ENCODE results near the gene POLK. TPM values are rescaled to one million over a fixed set of nuclear protein-coding genes. Genes with fewer than 3 reads are reported as not detected.
"Not testable (repeated sequence)": the region's sequence is repeated elsewhere in the genome, so short reads cannot be mapped to it uniquely, and the experiment has no call there.

POLK gene
- total RNA-seq, 8 experiments from 2014 or later: 16.7 to 46.4 (median 29.9) TPM

DNA sequence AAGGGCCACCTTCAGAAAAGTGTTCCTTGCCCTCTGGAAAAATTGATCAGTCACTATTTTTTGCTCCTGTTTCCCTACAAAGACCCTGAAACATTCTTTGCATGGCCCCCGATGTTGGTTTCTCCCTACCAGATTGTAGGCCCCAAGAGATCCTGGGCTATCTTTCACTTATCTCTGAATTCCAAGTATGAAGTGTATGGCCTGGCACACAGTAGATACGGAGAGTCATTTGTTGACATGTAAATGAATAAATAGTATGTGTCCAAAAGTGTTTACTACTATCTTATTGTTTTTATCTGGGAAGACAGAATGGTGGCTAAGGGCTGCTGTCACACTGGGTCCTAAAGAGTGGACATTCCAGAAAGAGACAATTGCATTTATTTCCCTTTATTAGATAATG is 92.1 kb downstream of the POLK start:
- Histone ChIP-seq H3K27ac (no peak overlapping the region), H3K4me3 (no peak overlapping the region), H3K4me1 (replicated peaks in 1 of 2) (no peaks in the 10 kb centered on the region)
- in situ Hi-C loops (cut with MboI; ENCODE audit: low pct_unique_long_range_greater_than_20kb in 2 of 9, low sequenced_read_pairs in 9 of 9, unreplicated experiment in 9 of 9): no loop called here
- 94 to 100% (median 100%) methylated on average over 1 to 2 of the region's 2 CpGs; no CpG with 5 or more reads in 4 of the 10 experiments for WGBS, 10 experiments
- no peak for ATAC-seq (replicated peaks in 6 of 8)

DNA sequence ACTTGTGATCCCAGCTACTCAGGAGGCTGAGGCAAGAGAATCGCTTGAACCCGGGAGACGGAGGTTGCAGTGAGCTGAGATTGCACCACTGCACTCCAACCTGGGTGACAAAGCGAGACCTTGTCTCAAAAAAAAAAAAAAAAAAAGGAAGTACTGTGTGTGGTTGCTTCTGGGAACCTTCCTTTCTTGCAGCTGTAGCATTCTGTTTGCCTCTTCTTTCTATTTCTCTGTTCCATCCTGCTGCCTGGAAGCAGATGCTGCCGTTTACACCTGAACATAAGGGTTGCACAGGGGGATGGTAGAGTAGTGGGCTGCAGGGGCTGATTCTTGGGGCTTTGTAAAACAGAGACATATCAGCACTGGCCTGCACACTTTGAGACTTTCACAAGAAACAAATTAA is 95.7 kb downstream of the POLK start:
- ATAC-seq (replicated peaks in 6 of 8); H3K27ac ChIP-seq; H3K4me3 ChIP-seq; in situ Hi-C loops (cut with MboI; ENCODE audit: low pct_unique_long_range_greater_than_20kb in 2 of 9, low sequenced_read_pairs in 9 of 9, unreplicated experiment in 9 of 9): not testable (repeated sequence)
- WGBS, 10 experiments: 80 to 100% (median 92%) methylated on average over 1 to 4 of the region's 5 CpGs; no CpG with 5 or more reads in 4 of the 10 experiments
- H3K4me1 ChIP-seq (replicated peaks in 1 of 2): peaks cover 11 to 12% of the 10 kb centered on the region in 2 donors

DNA sequence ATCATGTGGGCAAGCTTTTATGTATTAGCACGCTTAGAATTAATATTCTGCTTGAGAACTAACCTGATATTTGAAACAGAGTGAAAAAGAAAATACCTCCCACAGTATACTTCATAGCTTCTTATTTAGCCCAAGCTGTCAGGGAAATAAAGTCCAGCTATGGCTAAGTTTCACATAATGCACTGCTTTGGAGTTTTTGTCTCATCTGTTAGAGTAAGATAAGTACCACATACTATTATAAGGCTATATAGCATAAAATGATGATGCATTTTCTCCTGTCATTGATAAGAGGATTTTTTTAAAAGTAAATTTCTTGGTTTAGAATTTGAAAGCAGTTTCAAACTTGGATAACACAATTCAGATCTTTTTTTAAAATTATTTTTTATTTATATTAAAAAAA is 97.2 kb downstream of the POLK start:
- peaks cover 11 to 12% of the 10 kb centered on the region in 2 donors for H3K4me1 ChIP-seq (replicated peaks in 1 of 2)
- no peak overlapping the region for H3K4me3 ChIP-seq
- in situ Hi-C loops (cut with MboI; ENCODE audit: low pct_unique_long_range_greater_than_20kb in 2 of 9, low sequenced_read_pairs in 9 of 9, unreplicated experiment in 9 of 9): no loop called here
- 80 to 100% (median 100%) methylated on average over 1 of the region's 1 CpG; no CpG with 5 or more reads in 3 of the 10 experiments for WGBS, 10 experiments
- no peak overlapping the region for H3K27ac ChIP-seq
- ATAC-seq (replicated peaks in 6 of 8): no peak

DNA sequence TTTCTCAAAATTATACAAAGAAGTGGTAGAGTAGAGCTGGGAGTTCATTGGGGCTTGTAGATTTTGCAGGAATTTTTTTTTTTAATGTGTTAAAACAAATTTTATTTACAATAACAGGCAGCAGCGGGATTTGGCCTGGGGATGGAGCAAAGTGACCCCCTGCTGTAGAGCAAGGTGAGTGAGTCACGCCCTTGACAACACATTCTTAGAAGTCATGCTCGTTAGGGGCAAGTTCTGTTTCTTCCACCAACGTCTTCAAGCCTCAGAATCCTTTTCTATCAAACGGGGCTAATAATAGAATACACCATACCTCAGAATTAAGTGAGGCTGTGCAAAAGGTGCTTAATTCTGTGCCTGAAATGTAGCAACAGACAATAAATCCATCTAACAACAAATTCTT is 98.5 kb downstream of the POLK start:
- Histone ChIP-seq H3K27ac (no peak overlapping the region), H3K4me1 (replicated peaks in 1 of 2) (peaks cover 11 to 12% of the 10 kb centered on the region in 2 donors), H3K4me3 (no peak overlapping the region)
- ATAC-seq (replicated peaks in 6 of 8): no peak
- in situ Hi-C loops (cut with MboI; ENCODE audit: low pct_unique_long_range_greater_than_20kb in 2 of 9, low sequenced_read_pairs in 9 of 9, unreplicated experiment in 9 of 9): no loop called here
- 67 to 98% (median 82%) methylated on average over 1 to 5 of the region's 5 CpGs; no CpG with 5 or more reads in 1 of the 10 experiments for WGBS, 10 experiments

DNA sequence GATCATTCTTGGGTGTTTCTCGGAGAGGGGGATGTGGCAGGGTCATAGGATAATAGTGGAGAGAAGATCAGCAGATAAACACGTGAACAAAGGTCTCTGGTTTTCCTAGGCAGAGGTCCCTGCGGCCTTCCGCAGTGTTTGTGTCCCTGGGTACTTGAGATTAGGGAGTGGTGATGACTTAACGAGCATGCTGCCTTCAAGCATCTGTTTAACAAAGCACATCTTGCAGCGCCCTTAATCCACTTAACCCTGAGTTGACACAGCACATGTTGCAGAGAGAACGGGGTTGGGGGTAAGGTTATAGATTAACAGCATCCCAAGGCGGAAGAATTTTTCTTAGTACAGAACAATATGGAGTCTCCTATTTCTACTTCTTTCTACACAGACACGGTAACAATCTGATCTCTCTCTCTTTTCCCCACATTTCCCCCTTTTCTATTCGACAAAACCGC is 99.2 kb downstream of the POLK start:
- in situ Hi-C loops (cut with MboI; ENCODE audit: low pct_unique_long_range_greater_than_20kb in 2 of 9, low sequenced_read_pairs in 9 of 9, unreplicated experiment in 9 of 9); H3K27ac ChIP-seq: not testable (repeated sequence)
- Histone ChIP-seq H3K4me1 (replicated peaks in 1 of 2) (peaks cover 11 to 12% of the 10 kb centered on the region in 2 donors), H3K4me3 (peak overlapping the region in 2 of 5 donors; percentile 25 to 27)
- peak in 4 of 8 experiments; percentile 9 to 17 (median 15) for ATAC-seq (replicated peaks in 6 of 8)
- 0 to 47% (median 19%) methylated on average over 1 to 9 of the region's 11 CpGs; no CpG with 5 or more reads in 1 of the 10 experiments for WGBS, 10 experiments

DNA sequence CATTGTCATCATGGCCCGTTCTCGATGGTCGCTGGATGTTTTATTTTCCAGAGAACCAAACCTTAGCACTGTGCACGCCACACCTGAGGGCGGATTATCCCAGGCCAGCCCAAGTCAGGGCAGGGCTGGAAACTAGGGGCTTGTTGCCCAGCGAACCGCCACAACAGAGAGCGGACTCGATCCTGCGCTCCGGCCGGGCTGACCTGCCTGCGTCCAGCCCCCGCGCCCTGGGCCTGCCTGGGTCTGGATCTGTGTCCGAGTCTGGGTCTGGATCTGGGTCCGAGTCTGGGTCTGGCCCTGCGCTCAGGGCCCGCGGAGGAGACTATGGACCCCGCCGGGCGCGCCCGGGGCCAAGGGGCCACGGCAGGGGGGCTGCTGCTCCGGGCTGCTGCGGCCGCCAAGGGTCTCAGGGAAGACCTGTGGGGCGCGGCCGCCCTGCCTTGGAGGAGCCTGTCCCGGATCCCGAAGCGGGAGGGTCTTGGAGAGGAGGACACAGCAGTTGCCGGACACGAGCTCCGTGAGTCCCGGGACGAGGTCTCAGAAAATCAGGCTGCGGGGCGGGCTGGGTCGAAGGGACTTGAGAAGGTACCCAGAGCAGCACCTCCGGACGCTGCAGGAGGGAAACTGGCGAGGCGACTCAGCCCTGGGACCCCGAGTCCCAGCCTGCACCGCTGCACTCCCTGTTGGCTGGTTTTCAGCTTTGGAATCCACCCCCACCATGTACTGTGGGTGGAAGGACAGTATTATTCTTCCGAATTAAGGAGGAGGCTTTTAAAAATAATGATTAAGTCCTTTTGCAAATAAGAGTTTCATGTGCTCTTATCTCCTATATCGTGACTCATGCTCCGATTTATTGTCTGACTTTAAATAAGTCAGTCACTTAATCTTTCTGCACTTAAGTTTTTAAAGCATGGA is 99.9 kb downstream of the POLK start, which contains the start of gene ANKDD1B:
Gene ANKDD1B (plus strand): TSS at position 143 of the 915 bp plus-strand sequence. CDS start 182 bp downstream, at position 325.
- Histone ChIP-seq H3K4me1 (replicated peaks in 1 of 2) (peaks cover 13 to 18% of the 10 kb centered on the region in 2 donors), H3K4me3 (peak within 1 kb of the TSS in 4 of 5 donors; percentile 11 to 27 (median 20)), H3K27ac (no peak within 1 kb of the TSS)
- ATAC-seq (replicated peaks in 6 of 8): peak; percentile 61 to 79 (median 70)
- 0 to 43% (median 13%) methylated on average over 1 to 8 of the region's 52 CpGs; no CpG with 5 or more reads in 1 of the 10 experiments for WGBS, 10 experiments
- in situ Hi-C loops (cut with MboI; ENCODE audit: low pct_unique_long_range_greater_than_20kb in 2 of 9, low sequenced_read_pairs in 9 of 9, unreplicated experiment in 9 of 9): no loop called here

DNA sequence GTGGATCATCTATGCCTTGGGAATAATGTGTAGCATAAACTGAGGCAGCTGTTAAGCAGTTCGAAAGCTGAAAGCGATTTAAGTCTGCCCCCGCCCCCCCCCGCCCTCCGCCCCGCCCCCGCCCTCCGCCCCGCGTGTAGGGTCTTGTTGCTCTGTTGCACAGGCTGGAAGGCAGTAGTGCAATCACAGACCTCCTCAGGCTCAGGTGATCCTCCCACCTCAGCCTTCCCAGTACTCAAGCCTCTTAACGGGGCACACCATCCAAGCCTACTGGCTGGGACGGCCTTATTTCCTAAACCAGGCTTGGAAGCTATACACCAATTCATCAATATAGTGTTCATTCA is 100.5 kb downstream of the POLK start:
- no peak overlapping the region for H3K27ac ChIP-seq
- WGBS, 10 experiments: 40 to 100% (median 67%) methylated on average over 1 of the region's 12 CpGs; no CpG with 5 or more reads in 7 of the 10 experiments
- ATAC-seq (replicated peaks in 6 of 8): peak in 2 of 8 experiments; percentile 3 to 7
- peaks cover 19 to 24% of the 10 kb centered on the region in 2 donors for H3K4me1 ChIP-seq (replicated peaks in 1 of 2)
- in situ Hi-C loops (cut with MboI; ENCODE audit: low pct_unique_long_range_greater_than_20kb in 2 of 9, low sequenced_read_pairs in 9 of 9, unreplicated experiment in 9 of 9): no loop called here
- no peak overlapping the region for H3K4me3 ChIP-seq

DNA sequence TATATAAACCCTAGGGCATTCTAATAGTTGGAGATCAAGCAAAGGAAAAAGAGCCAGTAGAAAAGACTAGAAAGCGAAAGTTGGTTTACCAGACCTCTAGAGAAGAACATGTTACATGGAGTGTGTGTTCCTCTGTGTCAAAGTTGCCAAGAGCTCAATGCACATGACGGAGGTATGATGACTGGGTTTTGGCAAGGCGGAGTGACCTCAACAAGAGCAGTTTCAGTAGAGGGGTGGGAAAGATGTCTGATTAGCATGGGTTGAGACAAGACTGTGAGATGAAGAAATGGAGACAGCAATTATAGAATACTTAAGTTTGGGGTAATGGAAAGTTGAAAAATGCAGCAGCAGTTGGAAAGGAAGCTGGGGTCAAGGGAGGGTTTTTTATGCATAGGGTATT is 101.2 kb downstream of the POLK start:
- in situ Hi-C loops (cut with MboI; ENCODE audit: low pct_unique_long_range_greater_than_20kb in 2 of 9, low sequenced_read_pairs in 9 of 9, unreplicated experiment in 9 of 9): no loop called here
- WGBS, 10 experiments: 97 to 100% (median 100%) methylated on average over 1 to 3 of the region's 3 CpGs
- H3K27ac ChIP-seq: no peak overlapping the region
- peaks cover 19 to 25% of the 10 kb centered on the region in 2 donors for H3K4me1 ChIP-seq (replicated peaks in 1 of 2)
- H3K4me3 ChIP-seq: no peak overlapping the region
- no peak for ATAC-seq (replicated peaks in 6 of 8)

DNA sequence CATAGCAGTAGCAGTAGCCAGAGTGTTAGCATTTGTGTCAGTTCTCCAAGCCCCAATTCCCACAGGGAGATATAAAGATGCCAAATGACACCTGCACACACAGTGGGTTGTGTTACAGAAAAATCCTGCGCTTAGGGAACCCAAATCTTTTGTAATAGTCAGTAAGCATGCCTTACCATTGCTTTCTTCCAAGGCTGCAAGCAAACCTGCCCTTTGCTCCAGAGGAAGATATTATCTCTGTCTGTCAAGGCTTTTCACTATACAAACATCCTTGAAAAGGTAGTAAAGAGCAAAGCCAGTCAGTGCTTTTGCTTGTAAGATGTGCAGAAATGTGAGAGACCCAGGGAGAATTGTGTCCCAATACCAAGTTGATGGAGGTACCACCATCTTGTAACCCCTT is 102.5 kb downstream of the POLK start:
- Histone ChIP-seq H3K27ac (no peak overlapping the region), H3K4me1 (replicated peaks in 1 of 2) (peaks cover 19 to 25% of the 10 kb centered on the region in 2 donors), H3K4me3 (no peak overlapping the region)
- in situ Hi-C loops (cut with MboI; ENCODE audit: low pct_unique_long_range_greater_than_20kb in 2 of 9, low sequenced_read_pairs in 9 of 9, unreplicated experiment in 9 of 9): no loop called here
- no peak for ATAC-seq (replicated peaks in 6 of 8)
- WGBS, 10 experiments: 100% methylated on average over 1 of the region's 1 CpG; no CpG with 5 or more reads in 6 of the 10 experiments

DNA sequence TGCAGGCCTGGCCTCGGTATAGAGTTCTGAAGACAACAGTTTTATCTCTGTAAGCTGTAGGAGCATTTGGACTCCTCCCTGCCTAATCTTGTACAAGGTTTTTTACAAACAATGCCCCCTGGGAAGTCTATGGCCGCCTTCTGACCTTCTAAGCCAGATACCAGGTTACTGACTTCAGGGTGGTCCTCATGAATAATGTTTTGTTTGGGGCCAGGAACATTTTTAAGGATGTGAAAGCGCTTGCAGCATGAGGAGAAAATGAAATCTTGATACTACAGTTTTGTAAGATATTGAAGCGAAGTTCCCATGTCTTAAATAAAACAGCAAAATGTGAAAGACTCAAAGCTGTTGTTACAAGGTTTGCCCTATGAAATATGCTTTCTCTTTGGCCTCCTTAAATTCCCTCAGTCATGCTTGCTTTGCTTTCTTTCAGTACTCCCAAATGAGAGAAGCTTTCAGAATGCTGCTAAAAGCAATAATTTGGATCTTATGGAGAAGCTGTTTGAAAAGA is 104.7 kb downstream of the POLK start:
- Histone ChIP-seq H3K4me1 (replicated peaks in 1 of 2) (peaks cover 10 to 14% of the 10 kb centered on the region in 2 donors), H3K4me3 (no peak overlapping the region), H3K27ac (no peak overlapping the region)
- 27 to 96% (median 53%) methylated on average over 1 to 4 of the region's 4 CpGs; no CpG with 5 or more reads in 2 of the 10 experiments for WGBS, 10 experiments
- ATAC-seq (replicated peaks in 6 of 8): peak in 1 of 8 experiments; percentile 10
- in situ Hi-C loops (cut with MboI; ENCODE audit: low pct_unique_long_range_greater_than_20kb in 2 of 9, low sequenced_read_pairs in 9 of 9, unreplicated experiment in 9 of 9): no loop called here

DNA sequence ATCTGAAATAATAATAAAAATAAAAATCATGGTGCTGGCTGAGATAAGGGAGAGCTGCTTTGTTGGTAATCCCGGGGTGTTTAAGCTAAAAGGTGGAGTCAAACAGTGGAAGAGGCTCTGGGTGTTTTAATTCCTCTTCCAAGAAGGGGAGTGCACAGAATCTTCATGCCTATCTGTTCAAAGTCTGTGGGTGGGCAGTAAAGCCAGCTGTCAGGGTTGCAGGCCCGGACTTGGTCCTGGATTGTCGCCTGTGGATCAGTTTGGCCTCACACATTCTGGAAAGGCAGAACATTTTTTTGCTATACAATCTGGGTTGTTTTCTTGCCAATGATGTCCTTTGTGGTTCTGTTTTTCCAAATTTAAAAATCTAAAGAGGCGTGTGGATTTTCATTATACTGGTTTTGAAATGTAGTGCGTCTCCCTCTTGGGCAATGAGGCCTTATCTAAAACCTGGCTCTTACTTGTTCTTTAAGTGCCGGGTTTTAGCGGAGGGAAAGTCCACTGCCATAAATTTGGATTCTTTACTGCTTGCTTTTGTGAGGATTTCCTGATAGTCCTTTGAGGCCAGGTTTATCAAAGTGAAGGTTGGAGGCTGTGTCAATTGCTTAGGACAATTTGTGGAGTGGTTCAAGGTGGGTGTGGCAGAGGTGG is 105.4 kb downstream of the POLK start:
- no peak overlapping the region for H3K27ac ChIP-seq
- H3K4me1 ChIP-seq (replicated peaks in 1 of 2): peaks cover 8 to 14% of the 10 kb centered on the region in 2 donors
- in situ Hi-C loops (cut with MboI; ENCODE audit: low pct_unique_long_range_greater_than_20kb in 2 of 9, low sequenced_read_pairs in 9 of 9, unreplicated experiment in 9 of 9): no loop called here
- peak in 2 of 8 experiments; percentile 33 to 57 for ATAC-seq (replicated peaks in 6 of 8)
- H3K4me3 ChIP-seq: no peak overlapping the region
- WGBS, 10 experiments: 0 to 100% (median 75%) methylated on average over 1 to 7 of the region's 7 CpGs; no CpG with 5 or more reads in 1 of the 10 experiments

DNA sequence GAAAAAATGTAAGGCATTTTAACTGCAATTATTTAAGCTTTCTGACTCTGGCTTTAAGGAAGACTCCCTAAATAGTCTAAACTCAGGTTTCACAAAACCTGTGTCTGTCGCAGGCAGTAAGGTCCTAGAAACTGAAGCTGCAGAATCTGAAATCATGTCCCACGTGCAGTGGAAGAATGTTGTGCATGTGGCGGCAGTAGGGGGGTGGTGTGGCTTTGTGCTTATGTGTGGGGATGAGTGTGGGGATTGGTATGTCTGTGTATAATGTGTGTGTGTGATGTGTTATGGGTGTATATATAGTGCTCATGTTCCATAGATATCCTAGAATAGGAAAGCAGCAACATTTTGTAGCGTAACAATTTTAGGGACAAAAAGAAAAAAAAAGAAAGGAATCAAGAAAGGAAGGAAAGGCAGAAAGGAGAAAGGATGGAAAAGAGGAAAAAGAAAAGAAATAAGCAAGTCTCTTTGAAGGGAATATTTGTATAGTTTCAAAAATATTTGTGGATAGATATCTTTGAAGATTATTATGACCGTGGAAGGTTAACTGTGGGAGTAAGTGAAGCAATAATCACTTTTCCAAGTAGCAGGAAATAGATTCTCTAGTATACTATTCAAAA is 106.2 kb downstream of the POLK start:
- peaks cover 8 to 14% of the 10 kb centered on the region in 2 donors for H3K4me1 ChIP-seq (replicated peaks in 1 of 2)
- ATAC-seq (replicated peaks in 6 of 8): peak in 1 of 8 experiments; percentile 44
- no peak overlapping the region for H3K4me3 ChIP-seq
- in situ Hi-C loops (cut with MboI; ENCODE audit: low pct_unique_long_range_greater_than_20kb in 2 of 9, low sequenced_read_pairs in 9 of 9, unreplicated experiment in 9 of 9): no loop called here
- H3K27ac ChIP-seq: no peak overlapping the region
- 54 to 96% (median 89%) methylated on average over 3 to 5 of the region's 5 CpGs for WGBS, 10 experiments
